ENCODE results near the gene ABCG1. TPM values are rescaled to one million over a fixed set of nuclear protein-coding genes. Genes with fewer than 3 reads are reported as not detected.

Gene ABCG1
- total and polyA plus RNA-seq, 2 experiments from 2014 or later: 1.3 to 4.4 TPM

GRCh38 chr21:42237161-42237560 is 18.2 kb downstream of the ABCG1 start (continued):
- TF ChIP-seq ZNF462 (CRISPR knock-in tag; IDR thresholded peaks at IDR 0.05): no peak

DNA sequence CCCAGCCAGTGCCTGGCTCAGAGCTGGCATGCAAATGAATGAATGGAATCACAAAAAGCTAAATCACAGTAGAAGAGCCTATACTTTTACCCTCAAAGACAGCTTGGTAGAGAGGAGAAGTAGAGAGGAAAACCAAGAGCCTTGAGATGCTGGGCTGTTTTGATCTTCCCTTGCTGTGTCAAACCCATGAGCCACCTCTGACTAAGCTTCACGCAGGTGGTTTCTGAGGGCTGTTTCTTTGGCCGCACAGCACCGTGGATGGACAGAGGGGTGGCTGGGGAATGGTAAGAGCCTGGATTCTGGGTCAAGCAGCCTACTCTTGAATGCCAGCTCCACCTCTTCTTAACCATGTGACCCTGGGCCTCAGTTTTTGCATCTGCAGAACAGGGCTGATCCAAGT is 18.6 kb downstream of the ABCG1 start:
- peaks cover 19% of the 10 kb centered on the region for H3K4me1 ChIP-seq (ENCODE audit: insufficient read depth)
- H3K27me3 Mint-ChIP-seq (ENCODE audit: insufficient read depth, low read depth, poor library complexity): peaks cover 18% of the 10 kb centered on the region
- H3K9me3 Mint-ChIP-seq: no peaks in the 10 kb centered on the region
- TF ChIP-seq STAT1 (IDR thresholded peaks at IDR 0.05; ENCODE audit: unreplicated experiment) (no peak), ZNF331 (CRISPR knock-in tag; IDR thresholded peaks at IDR 0.05; ENCODE audit: low read depth) (no peak), EZH2 (IDR thresholded peaks at IDR 0.05; ENCODE audit: low read depth, unreplicated experiment) (no peak), EZH2phosphoT487 (IDR thresholded peaks at IDR 0.05; ENCODE audit: unreplicated experiment) (no peak), ZNF114 (CRISPR knock-in tag; IDR thresholded peaks at IDR 0.05) (no peak)
- TF ChIP-seq, protein P1, sequence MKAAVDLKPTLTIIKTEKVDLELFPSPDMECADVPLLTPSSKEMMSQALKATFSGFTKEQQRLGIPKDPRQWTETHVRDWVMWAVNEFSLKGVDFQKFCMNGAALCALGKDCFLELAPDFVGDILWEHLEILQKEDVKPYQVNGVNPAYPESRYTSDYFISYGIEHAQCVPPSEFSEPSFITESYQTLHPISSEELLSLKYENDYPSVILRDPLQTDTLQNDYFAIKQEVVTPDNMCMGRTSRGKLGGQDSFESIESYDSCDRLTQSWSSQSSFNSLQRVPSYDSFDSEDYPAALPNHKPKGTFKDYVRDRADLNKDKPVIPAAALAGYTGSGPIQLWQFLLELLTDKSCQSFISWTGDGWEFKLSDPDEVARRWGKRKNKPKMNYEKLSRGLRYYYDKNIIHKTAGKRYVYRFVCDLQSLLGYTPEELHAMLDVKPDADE (IDR thresholded peaks at IDR 0.05): no peak
- TF ChIP-seq, protein P2, sequence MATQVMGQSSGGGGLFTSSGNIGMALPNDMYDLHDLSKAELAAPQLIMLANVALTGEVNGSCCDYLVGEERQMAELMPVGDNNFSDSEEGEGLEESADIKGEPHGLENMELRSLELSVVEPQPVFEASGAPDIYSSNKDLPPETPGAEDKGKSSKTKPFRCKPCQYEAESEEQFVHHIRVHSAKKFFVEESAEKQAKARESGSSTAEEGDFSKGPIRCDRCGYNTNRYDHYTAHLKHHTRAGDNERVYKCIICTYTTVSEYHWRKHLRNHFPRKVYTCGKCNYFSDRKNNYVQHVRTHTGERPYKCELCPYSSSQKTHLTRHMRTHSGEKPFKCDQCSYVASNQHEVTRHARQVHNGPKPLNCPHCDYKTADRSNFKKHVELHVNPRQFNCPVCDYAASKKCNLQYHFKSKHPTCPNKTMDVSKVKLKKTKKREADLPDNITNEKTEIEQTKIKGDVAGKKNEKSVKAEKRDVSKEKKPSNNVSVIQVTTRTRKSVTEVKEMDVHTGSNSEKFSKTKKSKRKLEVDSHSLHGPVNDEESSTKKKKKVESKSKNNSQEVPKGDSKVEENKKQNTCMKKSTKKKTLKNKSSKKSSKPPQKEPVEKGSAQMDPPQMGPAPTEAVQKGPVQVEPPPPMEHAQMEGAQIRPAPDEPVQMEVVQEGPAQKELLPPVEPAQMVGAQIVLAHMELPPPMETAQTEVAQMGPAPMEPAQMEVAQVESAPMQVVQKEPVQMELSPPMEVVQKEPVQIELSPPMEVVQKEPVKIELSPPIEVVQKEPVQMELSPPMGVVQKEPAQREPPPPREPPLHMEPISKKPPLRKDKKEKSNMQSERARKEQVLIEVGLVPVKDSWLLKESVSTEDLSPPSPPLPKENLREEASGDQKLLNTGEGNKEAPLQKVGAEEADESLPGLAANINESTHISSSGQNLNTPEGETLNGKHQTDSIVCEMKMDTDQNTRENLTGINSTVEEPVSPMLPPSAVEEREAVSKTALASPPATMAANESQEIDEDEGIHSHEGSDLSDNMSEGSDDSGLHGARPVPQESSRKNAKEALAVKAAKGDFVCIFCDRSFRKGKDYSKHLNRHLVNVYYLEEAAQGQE (IDR thresholded peaks at IDR 0.05; ENCODE audit: unreplicated experiment): no peak

More for the DNA sequence above, 18.6 kb downstream of the ABCG1 start:
- Histone ChIP-seq H3K27me3 (ENCODE audit: insufficient read depth) (peaks cover 31% of the 10 kb centered on the region), H3K36me3 (ENCODE audit: insufficient read depth) (no peaks in the 10 kb centered on the region), H3K4me3 (no peak overlapping the region), H3F3A (replicated peaks; ENCODE audit: low read depth) (0 out of 2 replicates have a peak, but pooled peaks cover 7% of the 10 kb centered on the region), H3K79me2 (replicated peaks; ENCODE audit: insufficient read depth) (no peaks in the 10 kb centered on the region; the same call in 1 of the 2 replicates), H3K4me2 (no peak overlapping the region), H4K20me1 (replicated peaks; ENCODE audit: insufficient read depth) (0 out of 2 replicates have a peak, but pooled peaks cover 5% of the 10 kb centered on the region), H2AFZ (no peak overlapping the region), H3K27ac (ENCODE audit: low read depth) (no peak overlapping the region), H3K9me2 (ENCODE audit: insufficient read depth) (no peaks in the 10 kb centered on the region)
- H3K27ac Mint-ChIP-seq: peak overlapping the region; percentile 11; the same call in 1 of the 2 replicates
- peaks cover 38% of the 10 kb centered on the region for H3K4me1 Mint-ChIP-seq
- no peak overlapping the region for H3K4me3 Mint-ChIP-seq
- ATAC-seq: no peak
- H3K36me3 Mint-ChIP-seq (ENCODE audit: low read depth): no peaks in the 10 kb centered on the region
- no peak for DNase-seq (ENCODE audit: low spot score)

All from GM23338 (cell line).